BE2C (cell line): ENCODE data around the gene NUP43.
A peak's percentile ranks its signal among the peaks of the same experiment; 100 is the strongest.
"Not testable (repeated sequence)": the region's sequence is repeated elsewhere in the genome, so short reads cannot be mapped to it uniquely, and the experiment has no call there.

Experiments used
- DNase-seq: peaks from one replicate; pipeline ENCODE4 v3.0.0-alpha.2; 2020
- H3K27me3 ChIP-seq: fragments of 250-450 bp; sonication (Bioruptor Pico); 2 replicates; pipeline ENCODE4 v1.5.1; 2020; ENCODE audit warnings: mild to moderate bottlenecking
- H3K36me3 ChIP-seq: fragments of 250-450 bp; sonication (Bioruptor Pico); 2 replicates; pipeline ENCODE4 v1.5.1; 2020; ENCODE audit warnings: mild to moderate bottlenecking
- H3K4me1 ChIP-seq: fragments of 250-450 bp; sonication (Bioruptor Pico); 2 replicates; pipeline ENCODE4 v1.5.1; 2020
- H3K4me3 ChIP-seq: 2 replicates; pipeline ENCODE4 v1.5.1; 2011; ENCODE audit warnings: low read depth, low read length
- H3K9me3 ChIP-seq: fragments of 250-450 bp; sonication (Bioruptor Pico); 2 replicates; pipeline ENCODE4 v1.5.1; 2020
- CTCF ChIP-seq: IDR thresholded peaks from 2 replicates; pipeline ENCODE4 v1.5.1; 2012; ENCODE audit warnings: mild to moderate bottlenecking, low read depth, low read length

Gene NUP43

GRCh38 chr6:149750136-149750609, 3.8 kb upstream of the NUP43 start:
- DNase-seq = peak; percentile 70
- TF ChIP-seq CTCF = no peak
- no peaks in the 10 kb centered on the region for H3K4me1 ChIP-seq

GRCh38 chr6:149749594-149750135, 3.3 kb upstream of the NUP43 start, which contains the start of gene PCMT1:
TSS of gene PCMT1 (plus strand) at chr6:149749741. CDS start at chr6:149749902, 161 bp downstream.
- Histone ChIP-seq H3K4me1 (no peaks in the 10 kb centered on the region), H3K4me3 (peak within 1 kb of the TSS; percentile 97), H3K27me3 (no peaks in the 10 kb centered on the region), H3K9me3 (no peaks in the 10 kb centered on the region), H3K36me3 (peaks cover 3% of the 10 kb centered on the region; the same call in 1 of the 2 replicates)
- no peak for TF ChIP-seq CTCF
- peak; percentile 93 for DNase-seq

More at GRCh38 chr6:149750136-149750609, 3.8 kb upstream of the NUP43 start:
- Histone ChIP-seq H3K9me3 (no peaks in the 10 kb centered on the region), H3K36me3 (peaks cover 3% of the 10 kb centered on the region; the same call in 1 of the 2 replicates), H3K27me3 (no peaks in the 10 kb centered on the region), H3K4me3 (peak overlapping the region; percentile 97)

GRCh38 chr6:149749082-149749593, 2.8 kb upstream of the NUP43 start:
- not testable (repeated sequence) for H3K27me3 ChIP-seq, H3K4me1 ChIP-seq, DNase-seq, H3K9me3 ChIP-seq, H3K36me3 ChIP-seq
- peak overlapping the region; percentile 97 for H3K4me3 ChIP-seq

DNA sequence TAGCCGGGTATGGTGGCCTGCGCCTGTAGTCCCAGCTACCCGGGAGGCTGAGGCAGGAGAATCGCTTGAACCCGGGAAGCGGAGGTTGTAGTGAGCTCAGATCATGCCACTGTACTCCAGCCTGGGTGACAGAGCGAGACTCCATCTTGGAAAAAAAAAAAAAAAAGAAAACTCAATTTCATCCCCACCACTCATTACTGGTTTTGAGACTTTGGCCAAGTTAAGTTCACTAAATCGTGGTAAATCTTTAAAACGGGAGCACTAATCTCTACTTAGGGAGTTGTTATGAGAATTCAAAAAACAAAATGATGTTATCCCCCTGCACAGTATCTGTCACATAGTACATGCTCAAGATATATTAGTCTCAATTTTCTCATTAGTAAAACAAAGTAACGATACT, 1.1 kb downstream of the NUP43 start:
- peaks cover 23% of the 10 kb centered on the region for H3K36me3 ChIP-seq
- not testable (repeated sequence) for H3K4me1 ChIP-seq, DNase-seq, H3K9me3 ChIP-seq, H3K27me3 ChIP-seq
- H3K4me3 ChIP-seq = peak overlapping the region; percentile 94

GRCh38 chr6:149734915-149735314, 11.4 kb downstream of the NUP43 start:
- DNase-seq = no peak
- H3K36me3 ChIP-seq = peaks cover 58% of the 10 kb centered on the region
- H3K4me1 ChIP-seq = no peaks in the 10 kb centered on the region
- H3K4me3 ChIP-seq = no peak overlapping the region
- no peaks in the 10 kb centered on the region for H3K27me3 ChIP-seq
- no peaks in the 10 kb centered on the region for H3K9me3 ChIP-seq
- no peak for TF ChIP-seq CTCF

DNA sequence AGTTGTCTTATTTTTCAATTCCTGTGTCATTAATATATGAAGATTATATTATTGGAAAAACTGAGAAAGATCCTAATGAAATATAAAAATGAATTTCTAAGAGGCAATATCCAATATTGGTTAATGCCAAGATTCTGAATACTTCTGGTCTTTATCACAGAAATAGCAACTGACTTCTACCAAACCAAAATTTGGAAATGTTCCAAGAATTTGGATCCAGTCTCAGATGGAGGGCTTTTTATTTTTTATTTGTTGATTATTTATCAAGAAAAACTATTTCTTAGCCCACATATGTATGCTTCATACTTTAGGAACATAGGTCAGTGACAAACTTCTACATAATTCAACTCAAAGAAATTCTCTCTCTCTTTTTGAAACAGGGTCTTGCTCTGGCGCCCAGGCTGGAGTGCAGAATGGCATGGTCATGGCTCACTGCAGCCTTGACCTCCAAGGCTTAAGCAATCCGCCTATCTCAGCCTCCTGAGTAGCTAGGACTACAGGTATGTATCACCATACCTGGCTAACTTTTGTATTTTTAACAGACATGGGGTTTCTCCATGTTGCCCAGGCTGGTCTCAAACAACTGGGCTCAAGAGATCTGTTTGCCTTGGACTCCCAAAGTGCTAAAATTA, 13.1 kb downstream of the NUP43 start:
- H3K4me3 ChIP-seq = no peak overlapping the region
- no peak for DNase-seq
- H3K36me3 ChIP-seq = peaks cover 63% of the 10 kb centered on the region
- H3K27me3 ChIP-seq = no peaks in the 10 kb centered on the region
- no peak for TF ChIP-seq CTCF
- H3K9me3 ChIP-seq = no peaks in the 10 kb centered on the region
- H3K4me1 ChIP-seq = no peaks in the 10 kb centered on the region

DNA sequence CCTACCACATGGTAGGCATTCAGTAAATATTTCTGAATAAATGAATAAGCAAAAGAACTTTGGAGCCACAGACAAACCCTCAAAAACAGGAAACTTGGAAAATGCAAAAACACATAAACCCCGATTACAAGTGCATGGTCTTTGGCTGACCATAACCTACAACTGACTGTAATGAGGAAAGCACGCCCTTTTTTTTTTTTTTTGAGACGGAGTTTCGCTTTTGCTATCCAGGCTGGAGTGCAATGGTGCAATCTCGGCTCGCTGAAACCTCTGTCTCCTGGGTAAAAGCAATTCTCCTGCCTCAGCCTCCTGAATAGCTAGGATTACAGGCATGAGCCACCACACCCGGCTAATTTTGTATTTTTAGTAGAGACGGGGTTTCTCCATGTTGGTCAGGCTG, 16.5 kb downstream of the NUP43 start:
- Histone ChIP-seq H3K36me3 (peaks cover 58% of the 10 kb centered on the region), H3K4me3 (no peak overlapping the region), H3K4me1 (no peaks in the 10 kb centered on the region), H3K27me3 (no peaks in the 10 kb centered on the region), H3K9me3 (no peaks in the 10 kb centered on the region)
- TF ChIP-seq CTCF = no peak
- no peak for DNase-seq
